MM.1S (cell line): ENCODE measurements around the gene NOS2.
"Not testable (repeated sequence)": the region's sequence is repeated elsewhere in the genome, so short reads cannot be mapped to it uniquely, and the experiment has no call there.

Source experiments
- EZH2 ChIP-seq: fragments of 300-600 bp; sonication (generic); optimal IDR thresholded peaks from 2 replicates; pipeline ENCODE3; 2017; ENCODE audit warnings: low read depth, mild to moderate bottlenecking, antibody characterized with exemption, low read length, mixed read lengths
- EZH2phosphoT487 ChIP-seq: fragments of 300-600 bp; sonication (generic); IDR thresholded peaks from 2 replicates; pipeline ENCODE4 v1.6.1; 2018; ENCODE audit warnings: antibody characterized with exemption, low read length
- TF ChIP-seq, protein P1 (sequence below): fragments of 300-600 bp; sonication (generic); IDR thresholded peaks from 2 replicates; pipeline ENCODE4 v1.5.1; 2016; ENCODE audit warnings: antibody characterized with exemption, low read length, mixed read lengths

DNA sequence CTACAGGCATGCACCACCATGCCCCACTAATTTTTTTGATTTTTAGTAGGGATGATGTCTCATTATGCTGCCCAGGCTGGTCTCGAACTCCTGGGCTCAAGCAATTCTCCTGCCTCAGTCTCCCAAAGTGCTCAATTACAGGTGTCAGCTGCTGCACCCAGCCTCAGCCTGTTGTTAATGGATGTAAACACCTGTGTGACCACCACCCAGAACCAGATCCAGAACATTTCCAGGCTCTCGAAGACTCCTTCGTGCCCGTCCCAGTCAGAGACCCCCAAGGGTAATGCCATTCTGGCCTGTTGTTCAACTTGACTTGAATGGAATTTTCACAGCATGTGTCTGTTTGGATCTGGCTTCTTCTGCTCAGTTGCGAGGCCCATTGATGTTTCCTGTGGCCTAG, 59.8 kb downstream of the NOS2 start:
- not testable (repeated sequence) for TF ChIP-seq EZH2phosphoT487, EZH2
- TF ChIP-seq, protein P1, sequence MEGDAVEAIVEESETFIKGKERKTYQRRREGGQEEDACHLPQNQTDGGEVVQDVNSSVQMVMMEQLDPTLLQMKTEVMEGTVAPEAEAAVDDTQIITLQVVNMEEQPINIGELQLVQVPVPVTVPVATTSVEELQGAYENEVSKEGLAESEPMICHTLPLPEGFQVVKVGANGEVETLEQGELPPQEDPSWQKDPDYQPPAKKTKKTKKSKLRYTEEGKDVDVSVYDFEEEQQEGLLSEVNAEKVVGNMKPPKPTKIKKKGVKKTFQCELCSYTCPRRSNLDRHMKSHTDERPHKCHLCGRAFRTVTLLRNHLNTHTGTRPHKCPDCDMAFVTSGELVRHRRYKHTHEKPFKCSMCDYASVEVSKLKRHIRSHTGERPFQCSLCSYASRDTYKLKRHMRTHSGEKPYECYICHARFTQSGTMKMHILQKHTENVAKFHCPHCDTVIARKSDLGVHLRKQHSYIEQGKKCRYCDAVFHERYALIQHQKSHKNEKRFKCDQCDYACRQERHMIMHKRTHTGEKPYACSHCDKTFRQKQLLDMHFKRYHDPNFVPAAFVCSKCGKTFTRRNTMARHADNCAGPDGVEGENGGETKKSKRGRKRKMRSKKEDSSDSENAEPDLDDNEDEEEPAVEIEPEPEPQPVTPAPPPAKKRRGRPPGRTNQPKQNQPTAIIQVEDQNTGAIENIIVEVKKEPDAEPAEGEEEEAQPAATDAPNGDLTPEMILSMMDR, result not testable (repeated sequence)
